H54 (cell line): ENCODE measurements around the gene PPP1R3E.

ENCODE experiments used
- DNase-seq: peaks from one replicate; pipeline ENCODE4 v3.0.0; 2011; ENCODE audit warnings: low spot score, mixed read lengths; ENCODE audit not compliant: insufficient read length
- FAIRE-seq: peaks from 3 replicates; lab custom pipeline; 2011; peaks lifted over from hg19 to GRCh38; lab: Jason Lieb, UNC
- POLR2A ChIP-seq: IDR thresholded peaks from 2 replicates; pipeline ENCODE4 v1.6.1; 2011; ENCODE audit warnings: low read depth, mild to moderate bottlenecking, low read length

The PPP1R3E gene

GRCh38 chr14:23310546-23310945 lies 7.9 kb upstream of the PPP1R3E start:
- DNase-seq: no peak
- TF ChIP-seq POLR2A: no peak
- FAIRE-seq: no peak

- no peak for FAIRE-seq
- no peak for TF ChIP-seq POLR2A
Observed at GRCh38 chr14:23308721-23309445, 6.2 kb upstream of the PPP1R3E start.

GRCh38 chr14:23307687-23308644 lies 5.3 kb upstream of the PPP1R3E start:
- DNase-seq (no peak), FAIRE-seq (no peak)
- no peak for TF ChIP-seq POLR2A

More at GRCh38 chr14:23308721-23309445, 6.2 kb upstream of the PPP1R3E start:
- no peak for DNase-seq

GRCh38 chr14:23307146-23307530 lies 4.5 kb upstream of the PPP1R3E start:
- DNase-seq (no peak), FAIRE-seq (no peak)
- TF ChIP-seq POLR2A: no peak

GRCh38 chr14:23306412-23307145 lies 3.9 kb upstream of the PPP1R3E start, which contains the start of gene BCL2L2:
BCL2L2 (plus strand) TSS chr14:23306833; CDS start chr14:23307768, 935 bp downstream.
- peak; percentile 47 for TF ChIP-seq POLR2A
- DNase-seq: peak; percentile 42
- FAIRE-seq: no peak

GRCh38 chr14:23301969-23302289 lies 730 bp downstream of the PPP1R3E start:
- TF ChIP-seq POLR2A: peak; percentile 60
- no peak for FAIRE-seq
- DNase-seq: no peak

GRCh38 chr14:23301288-23301968 lies 1.2 kb downstream of the PPP1R3E start:
- TF ChIP-seq POLR2A: peak; percentile 48
- DNase-seq (peak; percentile 82), FAIRE-seq (peak; percentile 36)

GRCh38 chr14:23300687-23301223 lies 1.9 kb downstream of the PPP1R3E start:
- TF ChIP-seq POLR2A: no peak
- FAIRE-seq (no peak), DNase-seq (peak; percentile 26)

- no peak for FAIRE-seq
Observed at GRCh38 chr14:23299986-23300686, 2.5 kb downstream of the PPP1R3E start.

GRCh38 chr14:23299211-23299957 lies 3.3 kb downstream of the PPP1R3E start:
- no peak for DNase-seq

More at GRCh38 chr14:23299986-23300686, 2.5 kb downstream of the PPP1R3E start:
- TF ChIP-seq POLR2A: no peak
- DNase-seq: no peak

GRCh38 chr14:23297611-23298277 lies 4.9 kb downstream of the PPP1R3E start:
- TF ChIP-seq POLR2A: no peak
- DNase-seq (no peak), FAIRE-seq (no peak)

More at GRCh38 chr14:23299211-23299957, 3.3 kb downstream of the PPP1R3E start:
- no peak for TF ChIP-seq POLR2A
- FAIRE-seq: no peak
